ENCODE data around the gene ZNF764.

GRCh38 chr16:30509081-30509765 lies 49.0 kb downstream of the ZNF764 start:
- TF ChIP-seq CTCF (IDR thresholded peaks at IDR 0.05) (no peak), POLR2A (IDR thresholded peaks at IDR 0.05) (no peak)

Measured in thyroid gland (tissue), 4 donors.